NK-92 (cell line): ENCODE data around the gene IGFALS.
"Not testable (repeated sequence)": the region's sequence is repeated elsewhere in the genome, so short reads cannot be mapped to it uniquely, and the experiment has no call there.

Source experiments
- DNase-seq: peaks from one replicate; lab custom pipeline; 2025; ENCODE audit not compliant: unreplicated experiment; lab: John Stamatoyannopoulos, UW

The IGFALS gene

DNA sequence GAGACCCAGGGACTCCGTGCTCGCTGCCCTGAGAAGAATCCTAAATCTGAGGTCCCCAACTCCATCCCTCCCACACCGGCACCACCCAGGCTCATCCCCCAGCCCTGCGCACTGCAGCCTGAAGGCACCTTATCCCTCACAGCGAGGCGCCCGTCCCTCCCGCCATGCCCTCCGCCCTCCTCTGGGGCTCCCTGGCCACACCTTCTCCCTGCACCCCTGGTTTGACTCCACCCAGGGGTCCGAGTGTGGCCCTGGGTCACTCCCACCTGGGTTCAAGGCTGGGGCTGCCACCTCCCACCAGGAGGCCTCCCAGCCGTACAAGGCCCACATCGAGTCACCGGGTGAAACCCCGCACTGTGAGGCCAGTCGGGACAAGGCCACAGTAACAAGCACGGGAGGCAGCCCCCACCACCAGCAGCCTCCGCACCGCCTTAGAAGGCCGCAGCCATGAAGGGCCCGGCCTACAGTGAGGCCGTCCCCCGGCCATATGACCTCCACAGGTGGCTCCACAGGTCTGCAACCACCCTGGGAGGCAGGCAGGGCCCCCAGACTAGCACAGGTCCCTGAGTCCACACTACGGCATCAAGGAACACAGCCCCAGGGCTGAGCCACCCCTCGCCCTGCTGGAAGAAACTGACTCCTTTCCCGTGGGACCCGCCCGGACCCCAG lies 24.8 kb upstream of the IGFALS start:
- DNase-seq = no peak

DNA sequence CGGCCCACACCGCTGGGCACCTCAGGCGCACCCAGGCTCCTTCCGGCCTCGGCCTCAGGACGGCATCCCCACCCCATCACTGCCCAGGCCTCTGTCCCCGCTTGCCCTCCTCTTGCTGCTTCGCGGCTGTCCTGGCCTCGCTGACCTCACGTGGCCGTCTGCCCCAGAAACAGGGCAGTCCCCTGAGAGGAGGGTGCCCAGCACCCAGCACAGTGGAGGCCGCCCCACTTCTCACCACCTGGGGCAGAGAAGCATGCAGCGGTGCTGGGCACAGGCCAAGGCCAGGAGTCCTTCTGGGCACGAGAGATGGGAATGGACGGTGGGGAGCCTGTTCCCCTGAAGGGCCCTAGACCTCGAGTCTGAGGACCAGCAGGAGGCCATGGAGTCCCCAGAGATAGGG lies 24.2 kb upstream of the IGFALS start:
- no peak for DNase-seq

DNA sequence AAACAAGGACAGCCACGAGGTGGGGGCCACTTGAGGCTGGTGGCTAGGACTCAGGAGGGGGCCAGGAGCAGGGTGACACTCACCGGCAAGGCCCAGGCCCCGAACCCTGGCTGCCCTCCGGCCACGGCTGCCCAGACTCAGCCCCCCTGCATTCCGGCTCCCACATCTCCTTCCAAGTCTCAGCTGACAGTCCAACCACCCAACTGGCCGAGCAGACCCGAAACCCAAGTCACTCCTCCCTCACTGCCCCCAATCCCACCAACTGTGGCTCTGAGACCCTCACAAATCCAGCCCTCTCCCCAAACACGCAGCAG lies 23.7 kb upstream of the IGFALS start:
- no peak for DNase-seq

DNA sequence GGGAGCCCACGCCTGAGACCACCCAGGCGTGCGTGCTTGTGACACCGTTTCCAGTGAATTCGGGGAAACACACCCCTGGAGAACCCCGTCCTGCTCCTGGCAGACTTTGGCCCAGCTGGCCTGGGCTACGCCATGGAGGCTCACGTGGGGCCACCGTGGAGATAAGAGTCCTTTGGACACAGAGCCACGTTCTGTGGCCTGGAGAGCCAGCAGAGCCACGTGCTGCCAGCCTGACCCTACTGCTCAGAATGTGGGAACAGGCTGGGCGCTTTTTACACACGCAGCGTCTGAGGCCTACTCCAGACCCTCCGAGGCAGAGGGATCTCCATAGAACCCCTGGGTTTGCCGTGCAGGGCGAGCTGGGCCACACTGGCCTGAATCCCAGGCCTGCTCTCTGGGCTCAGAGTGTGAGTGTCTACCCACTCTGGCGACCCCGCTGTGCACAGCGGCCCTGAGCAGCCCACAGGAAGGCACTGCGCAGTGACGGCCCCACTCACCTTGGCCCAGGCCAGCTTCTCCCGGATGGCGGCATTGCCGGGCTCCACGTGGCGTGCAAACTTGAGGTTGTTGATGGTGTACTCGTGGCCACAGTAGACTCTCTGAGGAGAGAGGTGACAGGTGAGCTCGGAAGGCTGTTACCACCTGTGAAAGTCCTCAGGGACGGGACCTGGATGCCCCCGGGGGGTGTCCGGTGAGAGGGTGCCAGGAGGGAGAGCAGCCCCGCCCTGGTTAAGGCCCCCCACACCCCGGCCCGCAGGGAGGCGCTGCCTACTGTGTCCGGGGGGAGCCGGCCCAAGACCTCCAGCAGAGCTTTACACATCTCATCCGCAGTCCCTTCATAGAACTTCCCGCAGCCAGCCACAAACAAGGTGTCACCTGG lies 23.1 kb upstream of the IGFALS start:
- no peak for DNase-seq

DNA sequence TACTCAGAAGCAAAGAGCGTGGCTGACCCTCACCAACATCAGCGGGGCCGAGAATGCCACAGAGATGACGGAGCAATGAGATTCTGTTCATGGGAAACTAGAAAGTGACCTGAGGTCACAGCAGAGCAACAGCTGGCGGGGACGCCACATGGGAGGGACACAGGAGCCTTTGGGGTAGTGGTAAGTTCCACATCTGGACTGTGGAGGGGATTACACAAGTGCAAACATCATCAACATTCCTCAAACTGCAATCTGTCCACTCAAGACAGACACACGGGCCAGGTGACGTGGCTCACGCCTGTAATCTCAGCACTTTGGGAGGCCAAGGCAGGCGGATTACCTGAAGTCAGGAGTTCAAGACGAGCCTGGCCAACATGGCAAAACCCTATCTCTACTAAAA lies 22.0 kb upstream of the IGFALS start:
- DNase-seq = no peak

DNA sequence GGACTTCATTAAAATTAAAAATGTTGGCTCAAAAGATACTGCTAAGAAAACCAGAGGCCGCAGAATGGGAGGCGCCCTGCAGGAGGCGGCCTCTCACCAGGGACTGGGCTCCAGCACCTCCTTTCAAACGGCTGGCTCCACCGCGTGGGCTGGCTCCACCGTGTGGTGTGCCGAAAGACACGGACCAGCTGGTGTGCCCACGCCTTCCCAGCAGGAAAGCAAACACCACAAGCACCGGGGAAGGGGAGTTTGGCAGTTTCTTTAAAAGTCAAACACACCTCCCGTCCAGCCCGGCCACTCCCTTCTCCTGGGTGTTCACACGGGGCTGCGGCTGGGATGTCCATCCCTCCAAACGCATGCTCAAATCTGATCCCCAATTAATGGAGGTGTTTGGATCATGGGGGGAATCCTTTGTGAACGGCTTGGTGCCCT lies 19.2 kb upstream of the IGFALS start:
- DNase-seq = no peak

DNA sequence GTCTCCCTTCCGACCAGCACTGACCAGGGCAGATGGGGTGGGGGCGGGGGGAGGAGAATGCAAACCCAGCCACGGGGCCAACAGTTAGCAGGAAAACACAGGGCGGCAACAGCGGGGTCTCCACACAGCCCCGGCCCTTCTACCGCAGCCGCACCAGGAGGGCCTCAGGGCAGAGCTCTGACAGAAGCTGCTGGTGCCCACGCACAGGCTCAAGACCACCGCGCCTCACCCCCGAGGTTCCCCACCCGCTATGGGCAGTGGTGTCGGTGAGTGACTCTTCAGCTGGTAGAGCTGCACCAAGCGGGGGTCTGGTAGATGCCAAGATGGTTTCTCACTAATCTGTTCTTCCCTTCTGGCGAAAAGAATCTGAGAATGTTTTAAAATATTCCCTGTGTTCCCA lies 17.0 kb upstream of the IGFALS start:
- DNase-seq = no peak

DNA sequence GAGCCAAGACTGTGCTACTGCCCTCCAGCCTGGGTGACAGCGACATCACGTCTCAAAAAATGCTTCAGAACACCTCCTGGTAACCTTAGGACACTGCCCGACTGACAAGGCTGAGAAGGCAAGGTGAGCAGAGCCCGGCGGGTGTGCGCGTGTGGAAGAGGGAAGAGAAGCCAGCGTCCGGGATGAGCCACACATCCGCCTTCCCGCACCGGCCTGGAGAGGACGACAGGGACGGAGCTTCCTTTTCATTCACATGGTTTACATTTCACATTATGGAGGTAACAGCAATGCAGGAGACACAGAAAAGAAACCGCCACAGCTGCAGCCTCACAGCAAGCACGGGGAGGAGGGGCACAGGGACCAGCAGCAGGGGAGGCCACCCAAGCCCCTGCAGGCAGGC lies 16.6 kb upstream of the IGFALS start:
- DNase-seq = no peak

DNA sequence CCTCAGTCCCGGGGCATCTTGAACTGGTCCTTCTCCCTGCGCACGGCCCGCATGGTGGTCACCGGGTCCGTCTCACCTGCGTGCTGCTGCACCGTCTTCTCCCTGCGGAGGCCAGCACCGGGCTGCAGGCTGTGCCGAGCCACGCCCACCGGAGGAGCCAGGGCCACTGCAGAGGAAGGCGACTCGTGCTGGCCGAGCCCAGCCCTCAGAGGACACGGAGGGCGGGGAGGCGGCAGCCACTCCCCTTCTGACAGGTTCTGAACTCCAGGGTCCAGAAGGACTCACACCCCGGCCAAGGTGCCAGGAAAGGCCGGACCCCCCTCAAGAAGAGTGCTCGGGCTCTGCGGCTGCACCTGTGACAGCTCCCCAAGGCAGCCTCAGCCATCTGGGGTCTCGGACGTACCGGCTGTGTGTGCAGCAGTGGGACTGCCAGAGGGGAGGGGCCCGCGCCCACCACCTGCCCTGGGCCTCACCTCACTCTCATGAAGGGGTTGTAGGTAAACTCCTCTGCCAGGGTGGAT lies 15.8 kb upstream of the IGFALS start:
- DNase-seq = no peak

DNA sequence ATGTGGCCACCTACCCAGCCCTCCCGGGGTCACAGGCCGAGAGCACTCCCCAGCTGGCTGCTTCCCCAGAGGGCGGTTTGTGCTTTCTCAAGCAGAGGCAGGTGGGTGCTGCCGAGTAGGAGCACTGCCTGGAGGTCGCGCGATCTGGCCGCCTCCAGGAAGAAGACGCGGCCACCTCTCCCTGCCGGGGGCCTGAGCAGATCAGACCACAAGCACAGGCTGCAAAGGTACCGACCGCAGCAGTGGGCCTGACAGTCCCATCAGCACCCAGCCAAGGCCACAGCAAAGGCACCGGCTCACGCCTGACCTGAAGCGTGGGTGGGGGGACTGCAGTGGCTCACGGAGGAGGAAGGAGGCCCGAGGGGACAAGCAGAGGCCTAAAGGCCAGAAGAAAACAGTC lies 15.2 kb upstream of the IGFALS start:
- no peak for DNase-seq

DNA sequence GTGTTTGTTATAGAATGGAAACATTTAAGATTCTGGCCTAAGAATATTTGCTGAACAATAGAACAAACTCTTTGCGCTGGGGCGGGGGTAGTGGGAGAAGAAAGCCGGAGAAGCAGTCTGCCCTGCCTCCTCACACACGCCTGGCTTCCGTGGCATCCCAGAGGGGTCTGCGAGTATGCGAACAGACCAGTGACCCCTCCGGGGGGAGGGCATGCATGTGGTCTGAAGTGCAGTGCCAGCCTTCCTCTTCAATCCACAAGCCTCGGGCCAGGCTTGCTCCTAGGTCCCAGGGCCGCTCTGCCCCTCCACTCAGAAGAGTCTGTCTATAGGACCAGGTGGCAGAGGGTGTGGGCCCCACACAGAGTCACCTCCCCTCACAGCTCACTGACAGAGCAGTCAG lies 14.1 kb upstream of the IGFALS start:
- DNase-seq = no peak

DNA sequence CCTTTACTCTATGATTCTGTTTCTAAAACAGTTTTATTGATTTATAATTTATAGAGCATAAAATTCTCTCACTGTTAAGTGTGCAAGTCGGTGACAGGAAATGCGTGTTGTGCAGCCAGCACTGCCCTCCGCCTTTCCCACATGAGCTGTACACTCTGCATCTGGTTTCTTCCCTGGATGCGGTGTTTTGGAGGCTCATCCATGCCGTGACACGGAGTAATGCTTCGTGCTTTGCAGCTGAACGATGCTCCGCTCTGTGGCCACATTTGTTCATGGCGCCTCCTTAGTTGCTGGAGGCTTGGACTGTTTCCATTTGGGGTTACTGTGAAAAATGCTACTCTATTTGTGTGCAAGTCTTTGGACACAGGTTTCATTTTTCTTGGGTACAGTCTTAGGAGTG lies 7.2 kb upstream of the IGFALS start:
- DNase-seq = no peak

DNA sequence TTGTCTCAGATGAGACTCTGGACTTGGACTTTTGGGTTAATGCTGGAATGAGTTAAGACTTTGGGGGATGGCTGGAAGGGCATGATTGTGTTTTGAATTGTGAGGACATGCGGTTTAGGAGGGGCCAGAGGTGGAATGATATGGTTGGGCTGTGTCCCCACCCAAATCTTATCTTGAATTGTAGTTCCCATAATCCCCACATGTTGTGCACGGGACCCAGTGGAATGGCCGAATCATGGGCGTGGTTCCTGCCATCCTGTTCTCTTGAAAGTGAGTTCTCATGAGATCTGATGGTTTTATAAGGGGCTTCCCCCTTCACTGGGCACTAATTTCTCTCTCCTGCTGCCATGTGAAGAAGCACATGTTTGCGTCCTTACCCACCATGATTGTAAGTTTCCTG lies 5.8 kb upstream of the IGFALS start:
- DNase-seq = not testable (repeated sequence)

DNA sequence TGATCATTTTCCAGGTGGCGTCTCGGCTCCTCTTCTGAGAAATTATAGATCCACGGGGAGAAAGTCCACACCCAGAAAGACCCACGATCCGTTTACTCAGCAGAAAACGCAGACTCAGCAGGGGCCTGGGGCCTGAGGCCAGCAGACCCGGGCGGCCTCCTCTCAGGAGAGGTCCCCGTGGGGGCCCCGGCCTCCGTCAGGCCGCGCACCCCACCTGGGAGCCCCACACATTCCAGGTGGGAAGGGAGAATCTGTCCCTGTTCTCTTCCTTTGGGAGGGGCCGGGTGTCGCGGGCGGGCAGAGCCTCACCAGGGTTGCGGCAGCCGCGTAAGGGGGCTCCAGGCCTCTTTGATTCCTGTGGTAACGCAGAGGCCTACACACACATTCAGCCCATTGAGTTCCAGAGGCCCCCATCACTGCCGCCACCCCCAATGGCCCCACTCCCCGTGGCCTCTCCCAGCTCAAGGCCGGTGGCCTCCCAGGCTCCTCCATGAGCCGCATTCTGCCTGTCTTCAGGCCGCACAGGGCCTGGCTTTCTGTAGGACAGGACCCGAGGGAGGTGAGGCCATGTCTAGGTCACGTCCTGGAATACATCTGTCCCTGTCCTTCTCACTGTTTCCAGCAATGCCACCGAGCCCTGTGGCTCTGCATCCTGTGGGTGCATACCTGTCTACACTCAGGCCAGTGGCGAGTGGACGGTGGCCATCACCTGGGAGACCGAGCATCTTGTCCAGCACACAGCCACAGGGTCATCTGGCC lies 1.6 kb upstream of the IGFALS start:
- no peak for DNase-seq

DNA sequence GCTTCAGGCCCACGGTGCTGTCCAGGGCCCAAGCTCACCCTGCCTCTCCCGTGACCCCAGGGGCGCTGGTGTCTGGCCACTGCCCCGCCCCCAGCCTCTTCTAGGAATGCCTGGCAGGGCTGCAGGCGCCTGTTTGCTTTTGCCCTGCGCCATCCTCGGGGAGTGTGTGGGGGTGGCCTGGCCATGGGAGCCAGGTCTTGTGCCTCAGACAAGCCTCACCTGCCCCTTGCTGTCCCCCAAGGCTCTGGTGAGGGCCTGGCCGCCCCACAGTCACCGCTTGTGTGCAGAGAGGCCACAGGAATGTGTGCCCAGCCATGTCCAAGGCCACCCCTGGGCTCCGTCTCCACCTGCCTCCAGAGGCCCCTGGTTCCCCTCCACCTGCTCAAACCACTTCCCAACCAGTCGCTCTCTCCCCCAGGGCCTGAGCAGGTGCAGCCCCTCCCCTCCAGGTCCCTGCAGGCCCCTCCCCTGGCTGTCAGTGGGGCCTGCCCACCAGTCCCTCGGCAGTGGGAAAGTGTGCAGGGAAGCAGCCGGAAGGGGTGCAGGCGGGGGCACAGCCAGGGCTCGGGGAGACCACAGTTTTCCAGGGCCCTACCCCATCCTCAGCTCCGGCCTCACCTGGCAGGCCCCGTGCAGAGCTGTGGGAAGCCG lies 841 bp upstream of the IGFALS start:
- DNase-seq = no peak

DNA sequence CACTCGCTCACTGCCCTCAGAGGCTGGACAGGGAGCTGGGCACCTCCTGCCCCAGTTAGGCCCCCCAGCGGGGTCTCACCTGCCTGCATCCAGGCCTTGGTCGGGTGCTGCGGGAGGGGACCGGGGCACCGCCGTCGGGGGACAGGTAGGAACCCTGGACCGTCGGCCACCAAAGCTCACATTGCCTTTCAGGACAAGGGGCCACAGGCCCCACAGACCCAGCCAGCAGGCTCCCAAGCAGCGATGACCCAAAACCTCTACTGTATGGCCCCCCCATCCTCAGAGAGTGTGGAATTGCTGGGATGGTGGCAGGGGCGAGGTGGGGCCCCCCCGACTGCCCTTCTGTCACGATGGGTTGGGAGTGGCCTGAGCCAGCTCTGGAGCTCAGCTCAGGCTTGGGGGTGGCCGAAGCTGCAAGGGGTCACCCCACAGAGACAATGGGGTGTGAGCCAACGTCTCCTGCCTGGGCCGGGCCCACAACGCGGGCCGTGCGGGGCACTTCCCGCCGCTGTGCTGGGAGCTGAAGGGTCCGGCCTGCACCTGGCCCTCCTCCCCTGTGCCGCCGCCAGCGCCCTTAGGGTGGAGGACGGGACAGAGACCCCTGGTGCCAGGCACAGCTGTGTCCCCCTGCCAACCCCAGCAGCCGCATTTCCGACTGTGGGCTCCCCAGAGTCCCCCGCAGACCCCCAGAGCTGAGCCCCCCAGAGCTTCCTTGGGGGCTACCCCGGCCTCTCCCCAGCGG lies 498 bp downstream of the IGFALS start:
- DNase-seq = no peak

DNA sequence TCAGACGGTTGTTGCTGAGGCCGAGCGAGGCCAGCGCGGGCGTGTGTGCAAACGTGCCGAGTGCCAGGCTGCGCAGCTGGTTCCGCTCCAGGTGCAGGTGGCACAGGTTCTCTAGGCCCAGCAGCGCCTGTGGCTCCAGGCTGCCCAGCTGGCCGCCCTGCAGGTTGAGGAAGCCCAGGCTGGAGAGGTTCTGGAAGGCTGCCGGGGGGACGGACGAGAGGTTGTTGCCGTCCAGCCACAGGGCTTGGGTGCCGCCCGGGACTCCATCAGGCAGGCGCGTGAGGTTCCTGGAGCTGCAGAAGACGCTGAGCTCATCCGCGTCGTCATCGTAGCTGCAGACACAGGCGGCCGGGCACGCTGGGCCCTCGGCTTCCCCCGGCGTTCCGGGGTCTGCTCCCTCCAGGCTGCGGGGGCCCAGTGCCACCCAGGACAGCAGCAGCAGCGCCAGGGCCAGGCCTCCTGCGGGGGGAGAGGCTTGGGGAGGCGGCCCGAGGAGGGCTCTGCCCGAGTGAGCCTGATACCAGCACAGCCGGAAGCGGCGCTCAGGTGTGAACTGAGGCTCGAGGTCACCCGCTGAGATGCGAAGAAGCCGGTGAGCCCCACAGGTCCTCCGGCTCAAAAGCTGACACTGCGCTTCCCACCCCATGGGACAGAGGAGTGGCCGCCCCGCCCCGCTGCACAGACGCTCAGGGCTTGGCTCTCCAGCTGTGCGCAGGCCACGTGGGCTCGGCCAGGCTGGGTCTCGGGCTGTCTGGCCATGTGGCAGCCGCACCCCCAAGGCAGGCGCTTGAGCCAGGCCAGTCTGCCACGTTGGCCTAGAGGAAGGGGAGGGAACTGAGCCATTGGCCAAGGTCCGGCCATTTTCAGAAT lies 1.3 kb downstream of the IGFALS start:
- DNase-seq = no peak

DNA sequence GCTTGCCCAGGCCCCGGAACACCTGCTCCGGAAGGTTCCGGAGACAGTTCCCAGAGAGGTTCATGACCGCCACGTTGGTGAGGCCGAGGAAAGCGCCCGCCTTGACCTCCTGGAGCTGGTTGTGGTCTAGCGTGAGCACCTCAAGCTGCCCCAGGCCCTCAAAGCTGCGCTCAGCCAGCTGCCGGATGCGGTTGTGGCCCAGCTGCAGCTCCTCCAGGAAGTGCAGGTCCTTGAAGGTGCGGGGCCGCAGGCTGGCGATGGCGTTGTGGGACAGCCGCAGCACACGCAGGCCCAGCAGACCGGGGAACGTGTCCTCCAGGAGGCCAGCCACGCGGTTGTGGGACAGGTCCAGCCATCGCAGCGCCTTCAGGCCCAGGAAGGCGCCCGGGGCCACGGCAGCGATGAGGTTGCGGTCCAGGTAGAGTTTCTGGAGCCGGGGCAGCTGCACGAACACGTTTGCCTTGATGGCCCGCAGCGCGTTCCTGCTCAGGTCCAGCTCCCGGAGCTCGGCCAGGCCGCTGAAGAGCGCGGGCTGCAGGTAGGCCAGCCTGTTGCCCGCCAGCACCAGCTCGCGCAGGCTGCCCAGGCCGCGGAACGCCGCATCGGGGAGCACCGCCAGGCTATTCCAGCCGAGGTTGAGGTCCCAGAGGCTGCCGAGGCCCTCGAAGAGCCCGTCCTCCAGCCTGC lies 2.1 kb downstream of the IGFALS start:
- DNase-seq = no peak

DNA sequence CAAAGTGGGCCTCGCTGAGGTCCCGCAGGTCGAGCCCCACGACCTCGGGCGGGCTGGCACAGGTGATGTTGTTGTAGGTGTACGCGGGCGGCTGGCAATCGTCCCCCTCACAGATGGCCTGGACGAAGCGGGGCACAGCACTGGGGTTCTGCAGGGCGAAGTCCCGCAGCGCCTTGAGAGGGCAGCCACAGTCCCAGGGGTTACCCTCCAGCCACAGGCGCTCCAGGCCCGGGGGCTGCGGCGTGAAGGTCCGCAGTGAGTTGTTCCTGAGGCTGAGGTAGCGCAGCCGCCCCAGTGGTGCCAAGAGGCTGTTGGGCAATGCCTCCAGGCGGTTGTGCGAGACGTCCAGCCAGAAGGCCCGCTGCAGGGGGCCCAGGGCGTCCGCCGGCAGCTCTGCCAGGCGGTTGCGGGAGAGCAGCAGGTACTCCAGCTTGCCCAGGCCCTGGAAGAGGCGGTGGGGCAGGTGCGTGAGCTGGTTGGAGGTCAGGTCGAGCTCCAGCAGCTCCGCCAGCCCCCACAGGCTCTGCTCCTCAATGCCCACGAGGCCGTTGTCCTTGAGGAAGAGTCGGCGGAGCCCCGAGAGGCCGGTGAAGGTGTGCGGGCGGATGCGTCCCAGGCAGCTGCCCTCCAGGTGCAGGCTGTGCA lies 2.8 kb downstream of the IGFALS start:
- no peak for DNase-seq
